ENCODE measurements around the gene ZFAND2B.

DNA sequence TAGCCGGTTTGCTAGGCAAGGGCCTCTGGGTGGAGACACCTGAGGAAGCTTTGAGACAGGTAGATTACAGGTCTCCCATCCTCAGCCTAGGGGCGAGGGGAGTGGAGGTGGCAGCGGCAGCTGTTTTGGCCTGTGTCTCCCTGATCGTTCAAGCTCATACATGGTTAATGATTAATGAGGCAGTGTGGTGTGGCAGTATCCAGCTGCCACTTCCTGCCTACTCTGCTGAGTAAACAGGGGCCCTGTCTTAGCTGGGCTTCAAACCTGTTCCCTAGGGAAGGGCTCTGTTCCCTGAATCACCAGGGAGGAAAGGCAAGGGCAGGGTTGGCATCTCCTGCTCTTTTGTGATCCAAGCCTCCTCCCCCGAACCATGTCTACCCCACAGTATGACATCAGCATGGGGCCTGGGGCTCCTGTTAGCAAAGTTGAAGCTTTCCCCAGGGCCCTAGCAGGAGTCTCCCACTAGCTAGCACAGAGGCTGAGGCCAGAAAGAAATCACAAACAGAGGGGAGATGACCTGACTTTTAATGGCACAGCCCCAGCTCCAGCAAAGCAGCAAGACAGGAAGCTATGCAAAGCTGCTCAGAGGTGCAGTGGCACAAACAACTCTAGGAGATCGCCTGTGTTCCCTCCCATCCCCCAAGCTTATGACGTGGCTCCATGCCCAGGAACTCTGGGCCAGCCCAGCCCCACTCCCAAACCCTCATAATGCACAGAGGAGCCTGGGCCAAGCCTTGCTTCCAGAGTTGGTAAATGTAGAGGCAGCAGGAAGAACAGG is 42.8 kb downstream of the ZFAND2B start:
- TF ChIP-seq, protein P1, sequence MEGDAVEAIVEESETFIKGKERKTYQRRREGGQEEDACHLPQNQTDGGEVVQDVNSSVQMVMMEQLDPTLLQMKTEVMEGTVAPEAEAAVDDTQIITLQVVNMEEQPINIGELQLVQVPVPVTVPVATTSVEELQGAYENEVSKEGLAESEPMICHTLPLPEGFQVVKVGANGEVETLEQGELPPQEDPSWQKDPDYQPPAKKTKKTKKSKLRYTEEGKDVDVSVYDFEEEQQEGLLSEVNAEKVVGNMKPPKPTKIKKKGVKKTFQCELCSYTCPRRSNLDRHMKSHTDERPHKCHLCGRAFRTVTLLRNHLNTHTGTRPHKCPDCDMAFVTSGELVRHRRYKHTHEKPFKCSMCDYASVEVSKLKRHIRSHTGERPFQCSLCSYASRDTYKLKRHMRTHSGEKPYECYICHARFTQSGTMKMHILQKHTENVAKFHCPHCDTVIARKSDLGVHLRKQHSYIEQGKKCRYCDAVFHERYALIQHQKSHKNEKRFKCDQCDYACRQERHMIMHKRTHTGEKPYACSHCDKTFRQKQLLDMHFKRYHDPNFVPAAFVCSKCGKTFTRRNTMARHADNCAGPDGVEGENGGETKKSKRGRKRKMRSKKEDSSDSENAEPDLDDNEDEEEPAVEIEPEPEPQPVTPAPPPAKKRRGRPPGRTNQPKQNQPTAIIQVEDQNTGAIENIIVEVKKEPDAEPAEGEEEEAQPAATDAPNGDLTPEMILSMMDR (conservative IDR thresholded peaks at IDR 0.05; ENCODE audit: low read depth in 2 of 2): no peak
- TF ChIP-seq STAT1 (IDR thresholded peaks at IDR 0.05; ENCODE audit: unreplicated experiment): no peak

Data from GM23338 (cell line).